Ovary (tissue), 9 donors: ENCODE measurements around the gene OVCA2. TPM values are rescaled to one million over a fixed set of nuclear protein-coding genes. Genes with fewer than 3 reads are reported as not detected.

Experiments
- DNase-seq, 5 donors: peaks; one replicate each; pipeline ENCODE4 v3.0.0-alpha.2; 2019 to 2020
- H3K27ac ChIP-seq, 2 donors: fragments of 200-600 bp; one replicate each; pipeline versions ENCODE4 v1.5.1 to v1.8.0; 2019 to 2022
- H3K27me3 ChIP-seq: fragments of 200-600 bp; one replicate; pipeline ENCODE4 v1.8.0; 2022
- H3K36me3 ChIP-seq: fragments of 200-600 bp; sonication (generic); one replicate; pipeline ENCODE4 v1.5.1; 2019
- H3K4me1 ChIP-seq: one replicate; pipeline ENCODE4 v1.8.1; 2013; ENCODE audit warnings: mild to moderate bottlenecking, moderate library complexity; ENCODE audit not compliant: insufficient read depth
- H3K4me3 ChIP-seq: fragments of 200-600 bp; sonication (generic); one replicate; pipeline ENCODE4 v1.5.1; 2017
- H3K9me3 ChIP-seq, 2 donors: fragments of 200-600 bp in 1 of 2; sonication (generic) in 1 of 2; one replicate each; pipeline versions ENCODE4 v1.5.1 to v1.8.1; 2013 to 2019; ENCODE audit warnings: mild to moderate bottlenecking in 1 of 2, moderate library complexity in 1 of 2
- CTCF ChIP-seq, 3 donors: fragments of 450-650 bp in 2 of 3; fragments of 200-600 bp in 1 of 3; IDR thresholded peaks; one replicate each; pipeline versions ENCODE4 v1.5.1 to v1.8.0; 2016 to 2022; ENCODE audit warnings: antibody characterized with exemption in 3 of 3, mild to moderate bottlenecking in 1 of 3
- EP300 ChIP-seq: sonication (generic); formaldehyde crosslinking; IDR thresholded peaks from one replicate; pipeline ENCODE4 v1.6.1; 2017; ENCODE audit warnings: antibody characterized with exemption
- POLR2A ChIP-seq: fragments of 450-650 bp; IDR thresholded peaks from one replicate; pipeline ENCODE4 v1.6.1; 2017; ENCODE audit warnings: antibody characterized with exemption, mild to moderate bottlenecking, moderate library complexity
- WGBS, 3 donors: extraction: QIAGEN DNeasy Blood & Tissue Kit in 1 of 3; methylation state at CpG; one replicate each; pipeline versions ENCODE4 v1.1.5 to v1.1.7; 2013 to 2017; 5-methylcytosine and 5-hydroxymethylcytosine counted together
- intact Hi-C, 4 donors: fragments of 100-400 bp; cut with DNase I; formaldehyde crosslinking; loops; one replicate each; pipeline versions ENCODE4 v1.11.0 to v1.15.1; 2022 to 2023
- polyA plus RNA-seq, 2 donors: library from polyadenylated mRNA; stranded (reverse); fragments of 200-250 nt in 1 of 2; fragments of 350-450 nt in 1 of 2; fragmentation: Illumina TruSeq in 1 of 2; extraction: RNeasy Lipid Tissue Mini Kit (QIAGEN cat#74804) in 1 of 2; gene quantifications; one replicate each; pipeline ENCODE4 v1.2.3, GENCODE V29; 2013 to 2014
- total RNA-seq, 7 donors: library from RNA; depleted of rRNA in 2 of 7; stranded (reverse); fragments of >200 nt in 2 of 7; fragmentation: NEBNext Ultra II Directional in 3 of 7; extraction: Animal tissue kit (Norgen Biotek cat#: 25700) in 3 of 7; gene quantifications; one replicate each; pipeline versions ENCODE4 v1.1.0 to v1.2.4, GENCODE V29; 2016 to 2023
- donor health status: DM: no; HTN: no; CAD: no; lungs with moderate emphysema.
- donor health status: DM: no; HTN: no; CAD: no.
- donor health status: Bipolar disorder and iron deficiency.
- donor health status: DM: yes; HTN: yes; CAD: no.
- donor health status: DM: no; HTN: no; CAD: no.
- donor health status: DM: yes; HTN: yes; CAD: no.

Gene OVCA2
- total and polyA plus RNA-seq, 9 donors, result 13.2 to 28.3 (median 21.2) TPM

GRCh38 chr17:2013994-2014317 lies 27.9 kb upstream of the OVCA2 start:
- Histone ChIP-seq H3K36me3 (no peaks in the 10 kb centered on the region), H3K9me3 (no peaks in the 10 kb centered on the region), H3K4me3 (no peak overlapping the region), H3K27ac (no peak overlapping the region), H3K4me1 (peaks cover 5% of the 10 kb centered on the region), H3K27me3 (no peaks in the 10 kb centered on the region)
- TF ChIP-seq EP300 (no peak), CTCF (IDR thresholded peaks at IDR 0.05) (no peak), POLR2A (no peak)
- no peak for DNase-seq
- WGBS, 3 donors, result 88 to 92% (median 91%) methylated on average over 1 of the region's 1 CpG
- intact Hi-C loops, result loop anchor here in 1 of 4 donors (10.0 kb wide), 1 partner anchor 59 kb away; no protein-coding TSS in a partner anchor

DNA sequence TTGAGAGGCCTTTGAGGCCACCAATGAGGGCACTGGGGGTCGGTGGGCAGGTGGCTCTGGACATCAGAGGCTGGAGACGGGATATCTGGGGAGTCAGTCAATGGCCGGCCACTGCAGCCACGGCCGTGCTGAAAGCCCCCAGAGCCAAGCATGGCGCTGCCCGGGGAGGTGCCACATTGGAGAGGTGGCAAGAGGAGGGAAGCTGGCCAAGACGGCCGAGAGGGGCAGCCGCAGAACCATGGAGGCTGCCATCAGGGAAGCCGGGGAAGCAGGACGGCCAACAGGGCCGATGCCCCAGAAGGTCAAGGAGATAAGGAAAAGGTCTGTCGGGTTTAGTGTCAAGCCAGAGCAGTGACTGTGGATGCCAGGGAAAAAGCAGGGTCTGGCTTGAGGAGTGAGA lies 26.5 kb upstream of the OVCA2 start:
- H3K4me3 ChIP-seq, result no peak overlapping the region
- H3K36me3 ChIP-seq, result no peaks in the 10 kb centered on the region
- peaks cover 5% of the 10 kb centered on the region for H3K4me1 ChIP-seq
- no peaks in the 10 kb centered on the region for H3K9me3 ChIP-seq
- H3K27ac ChIP-seq, result no peak overlapping the region
- intact Hi-C loops, result loop anchor here in 1 of 4 donors (10.0 kb wide), 1 partner anchor 61 kb away; no protein-coding TSS in a partner anchor
- DNase-seq, result no peak
- H3K27me3 ChIP-seq, result no peaks in the 10 kb centered on the region
- TF ChIP-seq POLR2A (no peak), CTCF (IDR thresholded peaks at IDR 0.05) (no peak), EP300 (no peak)
- 75 to 84% (median 78%) methylated on average over 14 of the region's 14 CpGs for WGBS, 3 donors

DNA sequence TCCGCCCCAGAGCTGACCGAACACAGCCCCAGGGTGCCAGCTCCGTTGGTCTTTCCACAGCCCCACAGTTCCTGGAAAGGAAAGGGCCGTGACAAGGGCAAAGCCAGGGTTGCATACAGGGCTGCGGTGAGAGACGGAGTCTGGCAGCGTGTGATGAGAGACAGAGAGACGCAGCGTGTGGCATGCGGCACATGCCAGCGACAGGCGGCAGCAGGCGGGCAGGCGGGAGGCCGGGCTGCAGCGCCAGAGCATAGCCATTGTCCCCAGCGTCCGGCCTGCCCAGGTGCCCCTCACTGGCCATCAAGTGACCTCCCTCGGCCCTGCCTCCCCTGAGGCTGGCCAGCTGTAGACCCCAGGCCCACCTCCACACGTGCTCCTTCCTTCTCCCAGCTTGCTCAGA lies 25.3 kb upstream of the OVCA2 start:
- Histone ChIP-seq H3K4me1 (peaks cover 2% of the 10 kb centered on the region), H3K27me3 (no peaks in the 10 kb centered on the region), H3K9me3 (no peaks in the 10 kb centered on the region), H3K4me3 (no peak overlapping the region), H3K36me3 (no peaks in the 10 kb centered on the region), H3K27ac (no peak overlapping the region)
- intact Hi-C loops, result loop anchor here in 1 of 4 donors (10.0 kb wide), 1 partner anchor 62 kb away; no protein-coding TSS in a partner anchor
- no peak for TF ChIP-seq CTCF (IDR thresholded peaks at IDR 0.05)
- TF ChIP-seq EP300, result no peak
- no peak for TF ChIP-seq POLR2A
- no peak for DNase-seq
- WGBS, 3 donors, result 88 to 92% (median 89%) methylated on average over 20 of the region's 20 CpGs

DNA sequence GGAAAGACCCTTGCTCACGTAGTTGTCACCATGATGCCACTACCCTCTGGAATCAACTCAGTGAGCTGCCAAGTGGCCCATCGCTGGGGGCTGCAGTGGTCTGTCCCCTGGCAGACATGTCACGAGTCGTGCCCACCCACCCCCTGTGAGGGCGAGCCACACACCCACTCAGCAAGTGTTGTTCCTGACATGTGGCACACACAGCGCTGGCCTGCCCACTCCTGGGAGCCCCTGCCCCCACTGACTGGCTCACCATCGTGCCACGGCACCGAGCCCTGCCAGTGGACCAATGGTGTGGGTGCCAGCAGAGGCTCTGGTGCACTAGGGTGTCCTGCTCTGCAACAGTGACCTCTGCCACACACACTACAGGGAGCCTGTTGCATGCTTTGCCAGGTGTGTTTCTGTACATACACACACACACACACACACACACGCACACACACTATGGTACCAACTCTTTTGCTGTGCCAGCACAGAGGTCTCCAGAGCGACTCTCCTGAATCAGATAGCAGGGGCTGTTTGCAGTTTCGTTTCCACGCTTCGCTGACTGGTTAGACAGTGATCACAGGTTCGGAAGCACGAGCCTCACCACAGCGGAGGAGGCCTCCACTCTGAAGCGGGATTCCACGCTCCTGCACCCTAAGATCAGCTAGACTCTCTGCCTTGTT lies 24.4 kb upstream of the OVCA2 start:
- Histone ChIP-seq H3K4me1 (no peaks in the 10 kb centered on the region), H3K9me3 (no peaks in the 10 kb centered on the region), H3K4me3 (no peak overlapping the region), H3K27me3 (no peaks in the 10 kb centered on the region), H3K27ac (no peak overlapping the region), H3K36me3 (no peaks in the 10 kb centered on the region)
- TF ChIP-seq CTCF (IDR thresholded peaks at IDR 0.05), result no peak
- intact Hi-C loops, result loop anchor here in 1 of 4 donors (10.0 kb wide), 1 partner anchor 63 kb away; no protein-coding TSS in a partner anchor
- DNase-seq, result no peak
- WGBS, 3 donors, result 80 to 84% (median 83%) methylated on average over 15 to 19 of the region's 19 CpGs
